ENCODE measurements around the gene RMND5A. TPM values are rescaled to one million over a fixed set of nuclear protein-coding genes. Genes with fewer than 3 reads are reported as not detected.
A peak's percentile ranks its signal among the peaks of the same experiment; 100 is the strongest.

The RMND5A gene
- total and polyA plus RNA-seq, 7 donors: 17.7 to 90.8 (median 72.4) TPM

DNA sequence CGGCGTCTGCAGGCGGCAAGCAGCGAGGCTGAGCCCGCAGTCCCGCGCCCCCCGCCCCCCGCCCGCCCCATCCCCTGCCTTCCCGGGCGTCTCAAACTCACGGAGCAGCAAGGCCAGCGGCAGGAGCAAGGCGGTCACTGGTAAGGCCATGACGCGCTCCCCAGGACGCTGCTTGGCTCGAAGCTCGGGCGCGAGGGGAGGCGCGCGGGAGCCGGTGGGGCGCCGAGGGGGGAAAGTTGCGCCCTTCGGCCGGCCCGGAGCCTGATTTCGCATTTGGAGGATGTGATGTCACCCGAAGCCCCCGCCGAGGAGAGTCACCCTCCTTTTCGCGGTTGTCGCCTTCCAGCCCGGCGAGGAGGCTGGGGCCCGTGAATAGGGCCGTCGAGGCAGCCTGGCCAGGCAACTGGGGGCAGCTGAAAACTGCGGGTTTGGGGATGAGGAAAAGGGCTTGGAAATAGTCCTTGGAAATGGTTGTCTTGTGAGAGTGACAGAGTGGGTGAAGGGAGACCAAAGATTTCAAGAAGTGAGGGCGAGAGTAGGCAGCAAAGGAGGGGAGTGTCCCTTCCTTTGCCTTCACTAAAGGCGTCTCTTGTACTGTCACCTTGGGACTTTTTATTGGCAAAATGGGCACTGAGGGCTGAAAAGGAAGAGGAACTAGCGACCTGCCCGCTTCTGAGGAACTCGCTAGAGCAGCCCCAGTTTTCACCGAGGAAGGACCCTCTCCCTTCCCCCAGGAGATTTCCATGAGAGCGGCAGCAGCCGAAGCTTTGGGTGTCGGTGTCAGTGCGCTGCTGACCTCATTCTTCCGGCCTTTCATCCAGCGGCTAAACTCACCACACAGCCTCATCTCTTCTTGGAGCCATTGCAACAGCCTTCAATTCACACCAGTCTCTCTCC is 70.8 kb downstream of the RMND5A start, which contains the start of gene CD8A:
TSS of gene CD8A (minus strand) at position 238 of the 897 bp plus-strand sequence. CDS start at position 150, 88 bp downstream.
- Histone ChIP-seq H3K4me1 (peaks cover 14% of the 10 kb centered on the region), H3K4me3 (peak within 1 kb of the TSS; percentile 40), H3K27me3 (ENCODE audit: insufficient read depth in 3 of 3, low read length in 2 of 3) (peaks cover 0 to 66% (median 27%) of the 10 kb centered on the region in 3 donors), H3K9me3 (no peaks in the 10 kb centered on the region), H3K36me3 (ENCODE audit: insufficient read depth in 1 of 2, low read depth in 1 of 2) (no peaks in the 10 kb centered on the region), H3K27ac (no peak within 1 kb of the TSS)
- DNase-seq: no peak
- intact Hi-C loops (cut with DNase I): no loop called here
- ATAC-seq: peak in 2 of 4 donors; percentile 19 to 43
- TF ChIP-seq, protein P1, sequence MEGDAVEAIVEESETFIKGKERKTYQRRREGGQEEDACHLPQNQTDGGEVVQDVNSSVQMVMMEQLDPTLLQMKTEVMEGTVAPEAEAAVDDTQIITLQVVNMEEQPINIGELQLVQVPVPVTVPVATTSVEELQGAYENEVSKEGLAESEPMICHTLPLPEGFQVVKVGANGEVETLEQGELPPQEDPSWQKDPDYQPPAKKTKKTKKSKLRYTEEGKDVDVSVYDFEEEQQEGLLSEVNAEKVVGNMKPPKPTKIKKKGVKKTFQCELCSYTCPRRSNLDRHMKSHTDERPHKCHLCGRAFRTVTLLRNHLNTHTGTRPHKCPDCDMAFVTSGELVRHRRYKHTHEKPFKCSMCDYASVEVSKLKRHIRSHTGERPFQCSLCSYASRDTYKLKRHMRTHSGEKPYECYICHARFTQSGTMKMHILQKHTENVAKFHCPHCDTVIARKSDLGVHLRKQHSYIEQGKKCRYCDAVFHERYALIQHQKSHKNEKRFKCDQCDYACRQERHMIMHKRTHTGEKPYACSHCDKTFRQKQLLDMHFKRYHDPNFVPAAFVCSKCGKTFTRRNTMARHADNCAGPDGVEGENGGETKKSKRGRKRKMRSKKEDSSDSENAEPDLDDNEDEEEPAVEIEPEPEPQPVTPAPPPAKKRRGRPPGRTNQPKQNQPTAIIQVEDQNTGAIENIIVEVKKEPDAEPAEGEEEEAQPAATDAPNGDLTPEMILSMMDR (IDR thresholded peaks at IDR 0.05): no peak
- WGBS, 3 donors: 6 to 9% (median 7%) methylated on average over 45 to 57 of the region's 57 CpGs

DNA sequence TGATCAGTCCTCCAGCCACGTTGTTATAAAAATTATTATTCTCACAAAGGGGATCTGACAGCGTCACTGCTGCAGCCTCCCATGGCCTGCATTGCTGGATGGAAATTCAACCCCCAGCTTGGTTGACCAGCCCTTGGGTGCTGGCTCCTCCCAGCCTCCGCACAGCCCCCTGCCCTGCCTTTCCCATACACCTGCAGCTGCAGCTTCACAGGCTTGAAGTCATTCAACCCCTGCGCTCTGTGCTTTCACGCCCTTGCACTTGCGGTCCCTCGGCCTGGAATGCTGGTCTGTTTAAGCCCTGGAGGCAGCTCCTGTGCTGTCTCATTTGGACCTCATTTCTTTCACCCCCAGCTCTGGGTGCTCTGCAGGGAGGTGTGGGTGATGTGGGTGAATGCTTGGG is 71.5 kb downstream of the RMND5A start:
- H3K27me3 ChIP-seq (ENCODE audit: insufficient read depth in 3 of 3, low read length in 2 of 3): peaks cover 0 to 67% (median 27%) of the 10 kb centered on the region in 3 donors
- no peak for DNase-seq
- ATAC-seq: no peak
- TF ChIP-seq, protein P1 (IDR thresholded peaks at IDR 0.05): no peak
- intact Hi-C loops (cut with DNase I): no loop called here
- no peaks in the 10 kb centered on the region for H3K36me3 ChIP-seq (ENCODE audit: insufficient read depth in 1 of 2, low read depth in 1 of 2)
- H3K4me1 ChIP-seq: peaks cover 14% of the 10 kb centered on the region
- no peak overlapping the region for H3K27ac ChIP-seq
- 57 to 68% (median 63%) methylated on average over 7 of the region's 7 CpGs for WGBS, 3 donors
- no peak overlapping the region for H3K4me3 ChIP-seq
- H3K9me3 ChIP-seq: no peaks in the 10 kb centered on the region

DNA sequence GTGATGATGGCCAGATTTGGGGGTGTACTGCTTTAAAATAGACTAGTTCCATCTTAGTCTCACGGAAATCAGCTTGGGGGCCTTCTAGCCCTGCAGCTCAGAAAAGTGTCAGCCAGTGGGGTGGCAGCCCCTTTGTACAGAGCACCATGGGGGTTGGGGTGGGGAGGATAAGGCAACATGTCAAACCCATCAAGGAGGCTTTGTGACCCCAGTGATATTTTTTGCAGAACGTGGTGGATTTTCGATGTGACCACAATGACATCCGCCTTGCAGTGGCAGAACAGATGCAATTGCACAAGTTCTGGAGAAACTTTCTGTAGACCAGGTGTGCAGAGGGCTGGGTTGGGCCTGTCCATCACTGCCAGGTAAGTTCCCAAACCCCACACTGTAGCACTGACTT is 73.7 kb downstream of the RMND5A start:
- Histone ChIP-seq H3K27me3 (ENCODE audit: insufficient read depth in 3 of 3, low read length in 2 of 3) (peaks cover 0 to 64% (median 26%) of the 10 kb centered on the region in 3 donors), H3K4me3 (no peak overlapping the region), H3K36me3 (ENCODE audit: insufficient read depth in 1 of 2, low read depth in 1 of 2) (no peaks in the 10 kb centered on the region), H3K27ac (no peak overlapping the region), H3K9me3 (no peaks in the 10 kb centered on the region), H3K4me1 (peaks cover 14% of the 10 kb centered on the region)
- WGBS, 3 donors: 81 to 93% (median 89%) methylated on average over 4 of the region's 4 CpGs
- ATAC-seq (no peak), DNase-seq (no peak)
- TF ChIP-seq, protein P1 (IDR thresholded peaks at IDR 0.05): no peak
- intact Hi-C loops (cut with DNase I): no loop called here

DNA sequence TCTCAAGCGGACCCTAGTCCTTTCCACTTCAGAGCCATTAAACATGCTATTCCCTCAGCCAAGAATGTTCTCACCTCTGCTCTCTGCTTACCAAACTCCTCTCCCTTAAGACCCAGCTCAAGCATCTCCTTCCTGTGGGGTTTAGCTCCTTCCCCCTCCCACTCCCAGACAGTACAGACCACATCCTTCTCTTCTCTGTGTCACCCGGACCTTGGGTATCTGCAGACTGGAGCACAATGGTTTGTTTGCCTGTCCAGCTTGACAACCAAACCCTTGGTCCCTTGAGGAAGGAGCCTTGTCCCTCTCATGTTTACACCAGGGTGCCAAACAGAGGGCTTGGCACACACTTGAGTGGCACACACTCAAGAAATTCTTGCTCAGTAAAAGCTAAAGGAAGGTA is 74.8 kb downstream of the RMND5A start:
- TF ChIP-seq, protein P1 (IDR thresholded peaks at IDR 0.05): no peak
- H3K4me1 ChIP-seq: peaks cover 4% of the 10 kb centered on the region
- no peak overlapping the region for H3K27ac ChIP-seq
- intact Hi-C loops (cut with DNase I): no loop called here
- H3K9me3 ChIP-seq: no peaks in the 10 kb centered on the region
- H3K27me3 ChIP-seq (ENCODE audit: insufficient read depth in 3 of 3, low read length in 2 of 3): peaks cover 0 to 53% (median 16%) of the 10 kb centered on the region in 3 donors
- H3K4me3 ChIP-seq: no peak overlapping the region
- no peaks in the 10 kb centered on the region for H3K36me3 ChIP-seq (ENCODE audit: insufficient read depth in 1 of 2, low read depth in 1 of 2)
- no peak for DNase-seq
- WGBS, 3 donors: 73 to 82% (median 77%) methylated on average over 2 of the region's 2 CpGs
- ATAC-seq: no peak

Data from psoas muscle (tissue), 8 donors.